ENCODE results near the gene EIF4H. TPM values are rescaled to one million over a fixed set of nuclear protein-coding genes. Genes with fewer than 3 reads are reported as not detected.

EIF4H gene
- total RNA-seq, 4 donors from 2014 or later, result 291 to 344 (median 322) TPM

DNA sequence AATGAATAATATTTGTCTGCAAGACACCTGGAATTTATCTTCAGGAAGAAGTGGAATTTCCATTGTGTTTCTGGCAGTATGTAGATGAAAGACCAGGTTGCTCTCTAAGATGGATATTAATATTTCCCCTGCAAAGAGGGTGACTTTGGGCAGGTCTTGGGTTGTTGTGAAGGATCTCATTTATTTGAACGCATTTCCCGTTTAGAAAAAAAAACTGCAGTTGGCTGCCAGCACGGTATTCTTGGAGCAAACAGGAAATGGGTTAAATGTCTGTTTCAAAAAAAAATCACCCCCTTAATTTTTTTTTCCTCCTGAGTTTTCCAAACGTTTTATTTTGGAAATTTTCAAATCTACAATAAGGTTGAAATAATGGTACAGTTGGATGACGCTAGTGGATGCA is 11.5 kb downstream of the EIF4H start:
- ATAC-seq, result no peak
- no peaks in the 10 kb centered on the region for H3K9me3 ChIP-seq
- TF ChIP-seq EP300 (IDR thresholded peaks at IDR 0.05) (no peak), POLR2A (IDR thresholded peaks at IDR 0.05) (no peak), POLR2AphosphoS5 (IDR thresholded peaks at IDR 0.05) (no peak), CTCF (IDR thresholded peaks at IDR 0.05) (no peak)
- peak overlapping the region in 1 of 2 donors; percentile 5 for H3K4me3 ChIP-seq
- no peaks in the 10 kb centered on the region for H3K27me3 ChIP-seq
- peaks cover 4 to 34% of the 10 kb centered on the region in 2 donors for H3K36me3 ChIP-seq
- WGBS, 2 donors (ENCODE audit: low coverage in 1 of 2), result 10 to 14% methylated on average over 5 of the region's 5 CpGs
- H3K4me1 ChIP-seq, result peaks cover 29 to 86% (median 45%) of the 10 kb centered on the region in 3 donors
- H3K27ac ChIP-seq, result peak overlapping the region in 2 of 4 donors; percentile 27 to 47

DNA sequence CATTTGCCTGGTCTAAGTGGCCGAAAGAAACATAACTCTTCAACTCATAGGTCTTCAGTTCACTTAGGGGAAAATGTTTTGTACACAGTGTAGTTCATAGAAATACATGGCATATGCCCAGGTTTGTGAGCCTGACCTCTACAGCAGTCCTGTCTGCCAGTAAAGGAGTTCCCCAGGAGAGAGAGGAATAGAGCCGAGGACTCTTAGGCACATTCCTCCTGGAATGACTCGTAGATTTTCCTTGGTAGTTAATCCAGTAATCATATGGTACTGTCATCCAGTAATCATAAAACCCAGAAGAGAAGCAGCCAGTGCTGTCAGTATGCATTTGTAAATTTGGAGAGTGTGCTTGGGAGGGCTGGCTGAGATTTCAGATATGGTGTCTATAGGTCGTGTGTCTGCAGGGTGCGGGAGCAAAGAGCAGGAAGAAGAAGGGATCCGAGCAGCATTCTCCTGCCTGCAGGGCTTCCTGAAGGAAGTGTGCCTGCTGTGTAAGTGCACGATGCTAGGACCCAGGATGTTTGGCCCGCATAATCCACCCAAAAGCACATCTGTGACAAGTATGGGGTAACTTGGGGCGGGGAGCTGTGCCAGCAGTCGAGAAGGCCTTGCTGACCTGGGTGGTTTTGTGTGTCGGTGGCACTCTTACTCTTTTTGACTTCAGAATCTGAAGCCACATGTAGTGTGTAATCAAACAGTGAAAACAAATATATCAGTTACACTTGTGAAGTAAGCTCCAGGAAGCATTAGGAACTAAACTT is 13.9 kb downstream of the EIF4H start:
- H3K4me3 ChIP-seq, result no peak overlapping the region
- peaks cover 5 to 53% of the 10 kb centered on the region in 2 donors for H3K36me3 ChIP-seq
- ATAC-seq, result peak; percentile 61
- TF ChIP-seq POLR2A (IDR thresholded peaks at IDR 0.05) (no peak), POLR2AphosphoS5 (IDR thresholded peaks at IDR 0.05) (peak; percentile 68)
- H3K27me3 ChIP-seq, result no peaks in the 10 kb centered on the region
- peaks cover 16 to 61% (median 30%) of the 10 kb centered on the region in 3 donors for H3K4me1 ChIP-seq
- peak overlapping the region in 3 of 4 donors; percentile 66 to 74 (median 69) for H3K27ac ChIP-seq
- no peaks in the 10 kb centered on the region for H3K9me3 ChIP-seq
- WGBS, 2 donors (ENCODE audit: low coverage in 1 of 2), result 30 to 32% methylated on average over 6 to 7 of the region's 11 CpGs

DNA sequence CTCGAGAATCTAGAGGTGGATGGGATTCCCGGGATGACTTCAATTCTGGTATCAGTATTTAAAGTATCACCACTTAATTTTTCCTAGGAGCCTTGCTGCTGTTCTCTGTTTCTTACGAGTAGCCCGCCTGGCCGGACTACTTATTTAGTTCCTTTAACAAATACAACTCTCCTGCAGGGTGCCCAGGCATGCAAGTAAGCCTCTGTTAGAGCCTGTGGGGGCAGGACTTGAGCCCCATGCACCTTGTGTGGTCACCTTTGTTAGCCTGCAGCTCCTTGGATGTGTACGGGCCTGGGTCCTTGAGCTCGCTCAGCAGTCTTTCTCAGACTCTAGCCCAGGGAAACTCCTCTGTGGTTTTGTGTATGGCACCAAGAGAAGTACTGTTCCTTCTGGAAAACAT is 16.1 kb downstream of the EIF4H start:
- H3K4me3 ChIP-seq, result no peak overlapping the region
- peaks cover 5 to 74% of the 10 kb centered on the region in 2 donors for H3K36me3 ChIP-seq
- H3K27me3 ChIP-seq, result no peaks in the 10 kb centered on the region
- 77 to 87% methylated on average over 3 to 4 of the region's 7 CpGs for WGBS, 2 donors (ENCODE audit: low coverage in 1 of 2)
- TF ChIP-seq POLR2A (IDR thresholded peaks at IDR 0.05) (no peak), CTCF (IDR thresholded peaks at IDR 0.05) (no peak), POLR2AphosphoS5 (IDR thresholded peaks at IDR 0.05) (no peak), EP300 (IDR thresholded peaks at IDR 0.05) (no peak)
- ATAC-seq, result no peak
- no peaks in the 10 kb centered on the region for H3K9me3 ChIP-seq
- H3K27ac ChIP-seq, result no peak overlapping the region
- H3K4me1 ChIP-seq, result peaks cover 7 to 40% (median 30%) of the 10 kb centered on the region in 3 donors

GRCh38 chr7:74191231-74191630 is 17.1 kb downstream of the EIF4H start:
- H3K4me3 ChIP-seq, result no peak overlapping the region
- no peak overlapping the region for H3K27ac ChIP-seq
- H3K9me3 ChIP-seq, result no peaks in the 10 kb centered on the region
- WGBS, 2 donors (ENCODE audit: low coverage in 1 of 2), result 83% methylated on average over 4 to 9 of the region's 9 CpGs
- no peaks in the 10 kb centered on the region for H3K27me3 ChIP-seq
- H3K36me3 ChIP-seq, result peaks cover 5 to 84% of the 10 kb centered on the region in 2 donors
- peaks cover 2 to 30% (median 21%) of the 10 kb centered on the region in 3 donors for H3K4me1 ChIP-seq
- ATAC-seq, result no peak
- no peak for TF ChIP-seq POLR2A (IDR thresholded peaks at IDR 0.05)
- no peak for TF ChIP-seq EP300 (IDR thresholded peaks at IDR 0.05)
- TF ChIP-seq POLR2AphosphoS5 (IDR thresholded peaks at IDR 0.05), result no peak
- no peak for TF ChIP-seq CTCF (IDR thresholded peaks at IDR 0.05)

DNA sequence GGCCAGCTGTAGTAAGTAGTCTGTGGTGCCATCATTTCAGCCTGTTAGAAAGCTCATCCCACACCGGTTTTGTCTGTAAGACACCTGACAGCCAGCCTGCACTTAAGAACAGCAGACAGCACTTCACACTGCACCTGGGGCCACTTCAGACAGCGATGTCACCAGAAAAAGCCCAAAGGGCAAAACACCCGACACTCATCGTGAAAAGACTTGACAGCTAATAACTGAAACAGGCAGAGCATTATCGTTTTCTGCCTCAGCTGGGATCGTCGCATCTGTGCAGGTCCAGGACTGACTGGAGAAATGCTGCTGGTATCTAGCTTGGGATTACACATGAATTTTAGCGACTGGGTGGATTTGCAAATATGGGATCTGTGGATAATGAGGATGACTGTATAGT is 18.9 kb downstream of the EIF4H start:
- H3K36me3 ChIP-seq, result peaks cover 5 to 94% of the 10 kb centered on the region in 2 donors
- 83 to 86% methylated on average over 5 to 8 of the region's 8 CpGs for WGBS, 2 donors (ENCODE audit: low coverage in 1 of 2)
- H3K4me1 ChIP-seq, result peaks cover 0 to 12% (median 7%) of the 10 kb centered on the region in 3 donors
- H3K27ac ChIP-seq, result no peak overlapping the region
- no peaks in the 10 kb centered on the region for H3K9me3 ChIP-seq
- H3K27me3 ChIP-seq, result no peaks in the 10 kb centered on the region
- ATAC-seq, result no peak
- H3K4me3 ChIP-seq, result no peak overlapping the region
- TF ChIP-seq CTCF (IDR thresholded peaks at IDR 0.05) (no peak), POLR2A (IDR thresholded peaks at IDR 0.05) (no peak), EP300 (IDR thresholded peaks at IDR 0.05) (no peak), POLR2AphosphoS5 (IDR thresholded peaks at IDR 0.05) (no peak)
